Activated CD4-positive, alpha-beta T cell treated with anti-CD3 and anti-CD28 coated beads for 36 hours (primary cell): ENCODE data around the gene ATIC. TPM values are rescaled to one million over a fixed set of nuclear protein-coding genes. Genes with fewer than 3 reads are reported as not detected.

ENCODE experiments used
- ATAC-seq: fragments of 200-7000 bp; cut with Tn5 transposase; one replicate; pipeline ENCODE4 v1.10.0; 2021; ENCODE audit warnings: mild to moderate bottlenecking, moderate library complexity
- CTCF ChIA-PET: fragments of 350-600 bp; sonication (Branson Sonifier 250); formaldehyde crosslinking; loops from one replicate; lab custom pipeline; 2021; ENCODE audit warnings: antibody characterized with exemption; lab: Charles Lee
- POLR2A ChIA-PET: fragments of 350-600 bp; sonication (Branson Sonifier 250); formaldehyde crosslinking; loops from one replicate; lab custom pipeline; 2021; ENCODE audit warnings: antibody characterized with exemption, inconsistent platforms; lab: Charles Lee
- DNase-seq: peaks from one replicate; pipeline ENCODE4 v3.0.0-alpha.2; 2020
- H3K27ac Mint-ChIP-seq: one replicate; pipeline ENCODE4 v1.8.0; 2021; ENCODE audit warnings: mixed read lengths
- H3K27me3 Mint-ChIP-seq: one replicate; pipeline ENCODE4 v1.8.0; 2021; ENCODE audit warnings: mixed read lengths
- H3K36me3 Mint-ChIP-seq: one replicate; pipeline ENCODE4 v1.8.0; 2021; ENCODE audit warnings: low read depth, mixed read lengths
- H3K4me1 Mint-ChIP-seq: one replicate; pipeline ENCODE4 v1.8.0; 2021; ENCODE audit warnings: mixed read lengths
- H3K4me3 Mint-ChIP-seq: one replicate; pipeline ENCODE4 v1.8.0; 2021; ENCODE audit warnings: mild to moderate bottlenecking, moderate library complexity, mixed read lengths
- H3K9me3 Mint-ChIP-seq: one replicate; pipeline ENCODE4 v1.8.0; 2021; ENCODE audit warnings: low read depth, mixed read lengths
- intact Hi-C, 2 experiments: fragments of 100-400 bp; cut with DNase I in 1 of 2; cut with micrococcal nuclease in 1 of 2; formaldehyde crosslinking; loops; one replicate each; pipeline versions ENCODE4 v1.14.2 to v1.15.1; 2022 to 2024; cut with DNase I, micrococcal nuclease
- total RNA-seq, 2 experiments: library from RNA; stranded (reverse); gene quantifications; one replicate each; pipeline ENCODE4 v1.2.3, GENCODE V29; 2021

ATIC gene
- total RNA-seq, 2 experiments from 2014 or later, result 300 to 310 TPM

- no peak for ATAC-seq
- Mint-ChIP-seq H3K4me3 (no peak overlapping the region), H3K4me1 (no peaks in the 10 kb centered on the region), H3K9me3 (no peaks in the 10 kb centered on the region), H3K36me3 (peaks cover 30% of the 10 kb centered on the region), H3K27me3 (no peaks in the 10 kb centered on the region), H3K27ac (no peak overlapping the region)
- CTCF ChIA-PET, result no interaction called here
- no peak for DNase-seq
- intact Hi-C loops, result no loop called here
- POLR2A ChIA-PET, result no interaction called here
Observed at GRCh38 chr2:215369181-215369760, 57.4 kb downstream of the ATIC start.

GRCh38 chr2:215370112-215370965 lies 58.5 kb downstream of the ATIC start:
- no peaks in the 10 kb centered on the region for H3K9me3 Mint-ChIP-seq
- CTCF ChIA-PET, result no interaction called here
- H3K36me3 Mint-ChIP-seq, result peaks cover 31% of the 10 kb centered on the region
- H3K27ac Mint-ChIP-seq, result no peak overlapping the region
- ATAC-seq (no peak), DNase-seq (no peak)
- H3K4me3 Mint-ChIP-seq, result no peak overlapping the region
- no peaks in the 10 kb centered on the region for H3K27me3 Mint-ChIP-seq
- H3K4me1 Mint-ChIP-seq, result no peaks in the 10 kb centered on the region
- POLR2A ChIA-PET, result no interaction called here
- intact Hi-C loops, result no loop called here

DNA sequence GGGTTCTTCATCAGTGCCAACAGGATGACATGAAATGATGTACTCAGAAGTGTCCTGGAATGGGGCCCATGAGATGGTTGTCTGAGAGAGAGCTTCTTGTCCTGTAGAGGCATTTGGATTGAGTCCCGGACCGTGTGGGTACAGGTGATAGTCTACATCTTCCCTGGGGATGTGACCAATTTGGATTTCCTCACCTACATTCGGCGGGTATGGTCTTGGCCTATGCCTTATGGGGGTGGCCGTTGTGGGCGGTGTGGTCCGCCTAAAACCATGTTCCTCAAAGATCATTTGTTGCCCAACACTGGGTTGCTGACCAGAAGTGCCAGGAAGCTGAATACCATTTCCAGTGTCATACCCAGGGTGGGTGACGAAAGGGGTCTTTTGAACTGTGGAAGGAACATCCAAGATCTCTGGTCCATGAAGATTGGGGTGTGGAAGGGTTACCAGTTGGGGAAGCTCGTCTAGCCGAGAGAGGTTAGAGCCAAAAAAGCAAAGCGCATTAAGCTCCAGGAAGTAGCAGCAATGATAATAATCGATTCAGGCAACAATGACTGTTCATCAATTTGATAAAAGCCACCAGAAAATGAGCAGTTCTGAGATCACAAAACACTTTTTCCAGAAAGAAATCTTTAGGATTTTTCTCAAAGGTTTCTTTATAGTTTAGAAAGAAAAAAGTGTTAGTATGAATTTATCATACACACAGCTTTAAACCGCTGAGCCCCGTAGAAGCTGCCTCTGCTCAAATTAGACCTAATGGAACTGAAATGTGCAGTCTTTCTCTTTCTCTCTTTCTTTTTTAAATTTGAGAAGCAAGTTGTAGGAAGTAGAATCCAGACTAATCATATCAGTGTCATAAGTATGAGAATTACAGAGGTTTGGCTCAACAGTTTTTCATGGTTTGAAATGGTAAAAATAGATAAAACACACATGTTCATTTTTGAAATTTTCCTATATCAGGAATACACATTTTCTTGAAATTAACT lies 60.3 kb downstream of the ATIC start:
- Mint-ChIP-seq H3K27me3 (no peaks in the 10 kb centered on the region), H3K27ac (no peak overlapping the region), H3K9me3 (no peaks in the 10 kb centered on the region), H3K4me3 (no peak overlapping the region), H3K36me3 (peaks cover 29% of the 10 kb centered on the region), H3K4me1 (no peaks in the 10 kb centered on the region)
- DNase-seq, result no peak
- ATAC-seq, result no peak
- ChIA-PET POLR2A (no interaction called here), CTCF (interaction anchor here (0.5 kb wide), 1 partner anchor 262 kb away, joined by 3 read pairs; no protein-coding TSS in a partner anchor)
- intact Hi-C loops, result no loop called here

DNA sequence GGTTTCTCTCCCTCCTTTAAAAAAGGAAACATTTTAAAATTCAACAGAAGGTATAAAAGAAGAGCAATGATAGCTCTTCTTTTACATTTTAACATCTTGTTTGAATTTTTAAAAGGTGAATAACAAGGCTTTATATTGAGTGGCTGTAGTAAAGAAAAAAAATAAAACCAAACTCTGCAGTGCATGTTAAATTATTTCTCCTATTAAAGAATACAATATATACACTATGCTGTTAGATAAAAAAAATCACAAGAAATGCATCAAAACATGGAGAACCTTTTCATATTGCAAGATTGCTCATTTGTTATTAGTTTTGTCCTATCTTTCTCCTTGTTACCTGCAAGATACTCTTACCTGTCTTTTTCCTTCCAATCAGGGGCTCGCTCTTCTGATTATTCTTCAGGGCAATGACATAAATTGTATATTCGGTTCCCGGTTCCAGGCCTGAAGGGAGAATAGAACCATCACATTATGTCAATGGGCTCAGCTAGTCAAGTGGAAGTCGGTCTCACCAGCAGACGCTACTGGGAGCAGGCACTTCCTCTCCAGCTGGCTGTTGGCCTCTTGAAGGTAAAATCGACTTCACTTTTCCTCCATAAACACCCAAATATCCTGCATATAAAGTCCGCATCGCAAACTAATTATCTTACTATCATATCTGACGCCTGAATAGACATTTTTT lies 61.2 kb downstream of the ATIC start:
- H3K4me3 Mint-ChIP-seq, result no peak overlapping the region
- ATAC-seq (no peak), DNase-seq (no peak)
- H3K4me1 Mint-ChIP-seq, result no peaks in the 10 kb centered on the region
- ChIA-PET POLR2A (no interaction called here), CTCF (no interaction called here)
- H3K36me3 Mint-ChIP-seq, result peaks cover 24% of the 10 kb centered on the region
- no peaks in the 10 kb centered on the region for H3K27me3 Mint-ChIP-seq
- intact Hi-C loops, result no loop called here
- H3K27ac Mint-ChIP-seq, result no peak overlapping the region
- H3K9me3 Mint-ChIP-seq, result no peaks in the 10 kb centered on the region

DNA sequence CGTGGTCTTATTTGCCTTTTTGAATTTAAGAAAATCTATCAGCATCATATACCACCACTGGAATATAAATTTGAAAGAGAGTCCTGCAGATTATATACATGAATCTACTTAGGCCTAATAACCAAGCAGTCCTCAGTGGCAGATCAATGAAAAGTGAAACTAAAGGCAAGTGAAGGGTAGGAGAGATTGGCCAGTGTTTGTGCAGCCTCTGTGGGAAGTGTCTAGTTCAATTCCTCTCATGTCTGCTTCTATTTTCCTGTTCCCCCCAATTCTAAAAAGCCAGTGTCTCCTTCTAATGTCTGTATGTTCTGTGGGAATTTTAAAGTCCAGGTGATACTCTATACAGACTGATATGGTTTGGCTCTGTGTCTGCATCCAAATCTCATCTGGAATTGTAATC lies 62.1 kb downstream of the ATIC start:
- Mint-ChIP-seq H3K27me3 (no peaks in the 10 kb centered on the region), H3K4me3 (no peak overlapping the region), H3K4me1 (no peaks in the 10 kb centered on the region), H3K27ac (no peak overlapping the region), H3K36me3 (peaks cover 24% of the 10 kb centered on the region), H3K9me3 (no peaks in the 10 kb centered on the region)
- ATAC-seq (no peak), DNase-seq (no peak)
- ChIA-PET POLR2A (no interaction called here), CTCF (interaction anchor here (0.6 kb wide), 2 partner anchors 642 to 906 kb away, joined by 3 to 5 read pairs; no protein-coding TSS in a partner anchor)
- intact Hi-C loops, result no loop called here

- H3K9me3 Mint-ChIP-seq, result no peaks in the 10 kb centered on the region
- H3K27me3 Mint-ChIP-seq, result no peaks in the 10 kb centered on the region
- ChIA-PET CTCF (interaction anchor here (0.6 kb wide), 1 partner anchor 641 kb away, joined by 5 read pairs; no protein-coding TSS in a partner anchor), POLR2A (no interaction called here)
- peaks cover 24% of the 10 kb centered on the region for H3K36me3 Mint-ChIP-seq
- H3K27ac Mint-ChIP-seq, result no peak overlapping the region
- no peak overlapping the region for H3K4me3 Mint-ChIP-seq
- ATAC-seq (no peak), DNase-seq (no peak)
- intact Hi-C loops, result no loop called here
- no peaks in the 10 kb centered on the region for H3K4me1 Mint-ChIP-seq
Observed at GRCh38 chr2:215374642-215375466, 63.0 kb downstream of the ATIC start.

GRCh38 chr2:215375467-215375830 lies 63.6 kb downstream of the ATIC start:
- Mint-ChIP-seq H3K27me3 (no peaks in the 10 kb centered on the region), H3K36me3 (peaks cover 23% of the 10 kb centered on the region), H3K4me1 (no peaks in the 10 kb centered on the region), H3K4me3 (no peak overlapping the region), H3K9me3 (no peaks in the 10 kb centered on the region), H3K27ac (no peak overlapping the region)
- no peak for DNase-seq
- ChIA-PET CTCF (no interaction called here), POLR2A (no interaction called here)
- no peak for ATAC-seq
- intact Hi-C loops, result no loop called here

DNA sequence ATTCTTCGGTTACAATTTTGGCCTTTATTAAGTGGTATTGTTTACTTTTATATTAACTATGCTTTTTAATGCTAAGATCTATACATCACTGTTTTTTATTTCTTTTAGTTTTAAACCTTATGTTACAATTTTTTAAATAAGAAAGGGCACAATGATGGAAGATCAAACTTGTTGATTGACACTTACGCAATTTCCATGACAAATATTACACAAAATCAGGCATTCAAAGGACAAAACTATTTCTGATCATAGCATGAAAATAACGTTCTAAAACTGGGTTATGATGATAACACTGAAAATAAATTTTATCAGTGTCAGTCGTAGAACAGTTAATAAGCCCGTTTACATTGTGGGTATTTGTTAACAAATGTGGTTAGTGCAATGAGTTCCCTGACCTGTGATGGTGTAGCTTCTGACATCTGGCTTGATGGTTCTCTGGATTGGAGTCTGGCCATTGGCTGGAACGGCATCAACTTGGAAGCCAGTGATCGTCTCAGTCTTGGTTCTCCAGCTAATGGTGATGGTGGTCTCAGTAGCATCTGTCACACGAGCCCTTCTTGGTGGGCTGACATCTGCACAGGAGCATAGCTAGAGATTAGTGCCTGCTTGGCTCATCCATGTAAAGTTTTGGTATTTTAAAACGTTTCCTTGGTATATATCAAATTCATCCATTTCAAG lies 64.4 kb downstream of the ATIC start:
- no peaks in the 10 kb centered on the region for H3K27me3 Mint-ChIP-seq
- intact Hi-C loops, result no loop called here
- DNase-seq, result no peak
- POLR2A ChIA-PET, result no interaction called here
- no peak for ATAC-seq
- H3K27ac Mint-ChIP-seq, result no peak overlapping the region
- CTCF ChIA-PET, result interaction anchor here (1.2 kb wide), 1 partner anchor 65 kb away, joined by 4 read pairs; the partner anchor contains the start of gene ATIC
- H3K36me3 Mint-ChIP-seq, result peaks cover 19% of the 10 kb centered on the region
- no peaks in the 10 kb centered on the region for H3K9me3 Mint-ChIP-seq
- H3K4me1 Mint-ChIP-seq, result no peaks in the 10 kb centered on the region
- no peak overlapping the region for H3K4me3 Mint-ChIP-seq

DNA sequence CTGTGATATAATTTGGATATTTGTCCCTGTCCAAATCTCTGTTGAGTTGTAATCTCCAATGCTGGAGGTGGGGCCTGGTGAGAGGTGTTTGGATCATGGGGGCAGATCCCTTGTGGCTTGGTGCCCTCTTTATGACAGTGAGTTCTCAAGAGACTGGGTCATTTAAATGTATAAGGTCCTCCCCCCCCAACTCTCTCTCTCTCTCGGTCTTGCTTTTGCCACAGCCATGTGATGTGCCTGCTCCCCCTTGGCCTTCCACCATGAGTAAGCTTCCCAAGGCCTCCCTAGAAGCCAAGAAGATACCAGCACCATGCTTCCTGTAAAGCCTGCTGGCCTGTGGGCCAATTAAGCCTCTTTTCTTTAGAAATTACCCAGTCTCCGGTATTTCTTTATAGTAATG lies 65.4 kb downstream of the ATIC start:
- H3K4me1 Mint-ChIP-seq, result no peaks in the 10 kb centered on the region
- DNase-seq (no peak), ATAC-seq (no peak)
- H3K36me3 Mint-ChIP-seq, result peaks cover 21% of the 10 kb centered on the region
- no peaks in the 10 kb centered on the region for H3K27me3 Mint-ChIP-seq
- intact Hi-C loops, result no loop called here
- H3K27ac Mint-ChIP-seq, result no peak overlapping the region
- no peaks in the 10 kb centered on the region for H3K9me3 Mint-ChIP-seq
- no peak overlapping the region for H3K4me3 Mint-ChIP-seq
- ChIA-PET POLR2A (no interaction called here), CTCF (interaction anchor here (0.6 to 1.2 kb wide), 2 partner anchors 66 to 239 kb away, joined by 3 to 4 read pairs; partner anchors contain the start of genes ABCA12 and ATIC)

GRCh38 chr2:215378045-215378444 lies 66.2 kb downstream of the ATIC start:
- intact Hi-C loops, result no loop called here
- no peaks in the 10 kb centered on the region for H3K9me3 Mint-ChIP-seq
- H3K4me3 Mint-ChIP-seq, result no peak overlapping the region
- H3K27ac Mint-ChIP-seq, result no peak overlapping the region
- no peaks in the 10 kb centered on the region for H3K4me1 Mint-ChIP-seq
- DNase-seq (no peak), ATAC-seq (no peak)
- H3K27me3 Mint-ChIP-seq, result no peaks in the 10 kb centered on the region
- H3K36me3 Mint-ChIP-seq, result peaks cover 20% of the 10 kb centered on the region
- ChIA-PET POLR2A (no interaction called here), CTCF (interaction anchor here (0.8 to 1.1 kb wide), 2 partner anchors 11 to 13 kb away, joined by 3 read pairs; no protein-coding TSS in a partner anchor)
